Urothelium cell line (cell line): ENCODE measurements around the gene CDY2B.
"Not testable (repeated sequence)": the region's sequence is repeated elsewhere in the genome, so short reads cannot be mapped to it uniquely, and the experiment has no call there.

ENCODE experiments used
- DNase-seq: peaks from one replicate; pipeline ENCODE4 v3.0.0; 2011; ENCODE audit warnings: low spot score, mixed read lengths
- FAIRE-seq: peaks from 2 replicates; lab custom pipeline; 2011; peaks lifted over from hg19 to GRCh38; lab: Jason Lieb, UNC

CDY2B gene

GRCh38 chrY:17880120-17880519, at the start of gene CDY2B:
Gene CDY2B, minus strand, starts transcription at chrY:17880220. Its CDS starts 328 bp downstream, at chrY:17879892.
- not testable (repeated sequence) for DNase-seq

DNA sequence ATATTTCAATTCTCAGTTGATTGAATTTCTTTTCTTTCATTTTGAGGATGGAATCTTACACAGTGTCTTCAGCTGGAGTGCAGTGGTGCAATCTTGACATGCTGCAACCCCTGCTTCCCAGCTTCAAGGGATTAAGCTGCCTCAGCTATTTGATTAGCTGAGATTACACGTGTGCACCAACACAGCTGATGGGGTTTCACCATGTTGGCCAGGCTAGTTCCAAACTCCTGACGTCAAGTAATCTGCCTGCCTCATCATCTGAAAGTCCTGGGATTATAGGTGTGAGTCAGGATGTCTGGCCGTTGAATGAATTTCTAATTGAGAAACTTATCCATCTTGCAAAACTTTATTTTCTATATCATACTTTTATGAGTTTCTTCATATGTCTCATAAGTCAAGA, 28.0 kb upstream of the CDY2B start:
- not testable (repeated sequence) for FAIRE-seq, DNase-seq

More at GRCh38 chrY:17880120-17880519, at the start of gene CDY2B:
- not testable (repeated sequence) for FAIRE-seq

DNA sequence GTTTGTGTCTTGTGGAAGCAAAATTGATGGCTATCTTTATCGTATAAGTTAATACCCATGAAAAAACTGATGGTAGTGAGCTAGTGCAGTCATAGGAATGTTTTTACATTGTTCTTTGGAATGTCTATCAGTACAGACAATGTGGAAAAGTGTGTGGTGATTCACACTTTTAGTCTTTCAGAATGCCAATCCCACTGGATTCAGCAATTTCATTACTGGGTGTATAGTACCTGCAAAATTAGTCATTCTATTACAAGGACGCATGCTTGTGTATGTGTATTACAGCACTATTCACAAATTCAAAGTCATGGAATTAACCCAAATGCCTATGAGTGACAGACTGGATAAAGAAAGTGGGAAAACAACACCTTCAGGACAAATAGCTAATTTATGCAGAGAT, 27.3 kb upstream of the CDY2B start:
- FAIRE-seq, result not testable (repeated sequence)

DNA sequence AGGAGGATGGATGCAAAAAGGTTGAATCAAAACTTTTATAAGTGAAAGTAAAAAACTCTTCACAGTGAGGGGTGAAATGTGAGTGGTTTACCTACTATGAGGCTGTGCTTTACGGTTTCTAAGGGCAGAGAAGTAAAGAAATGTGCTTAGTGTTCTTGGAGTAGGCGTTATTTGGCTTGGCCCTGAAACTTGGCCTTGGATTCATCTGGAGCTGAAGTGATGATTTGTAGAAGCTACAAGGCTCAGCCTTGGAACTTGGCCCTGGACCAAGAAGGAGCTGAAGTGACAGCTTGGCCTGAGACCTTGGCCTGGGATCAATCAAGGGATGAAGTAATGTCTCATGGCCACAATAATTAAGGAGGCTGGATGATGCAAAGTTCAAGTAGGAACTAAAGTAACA, 1.7 kb upstream of the CDY2B start:
- not testable (repeated sequence) for DNase-seq, FAIRE-seq

More for the DNA sequence above, 27.3 kb upstream of the CDY2B start:
- DNase-seq, result not testable (repeated sequence)

- not testable (repeated sequence) for FAIRE-seq, DNase-seq
Observed at GRCh38 chrY:17876767-17877166, 3.3 kb downstream of the CDY2B start.

DNA sequence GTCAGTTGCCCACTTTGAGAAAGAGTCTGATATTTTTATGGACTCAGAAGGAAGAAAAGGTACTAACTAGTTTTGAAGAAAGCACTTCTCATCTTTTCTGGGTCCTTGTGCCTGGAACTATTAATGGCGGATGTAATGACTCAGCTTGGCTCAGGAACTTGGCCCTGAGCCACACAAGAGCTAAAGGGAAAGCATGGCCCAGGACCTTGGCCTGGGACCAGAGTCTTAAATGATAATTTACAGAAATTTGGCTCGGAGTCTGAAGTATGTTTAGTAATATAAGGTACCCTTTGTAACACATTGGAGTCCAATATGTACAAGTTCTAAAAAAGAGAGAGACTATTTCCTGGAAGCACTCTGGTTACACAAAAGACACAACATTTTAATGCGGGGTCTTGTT, 4.6 kb downstream of the CDY2B start:
- FAIRE-seq, result not testable (repeated sequence)

GRCh38 chrY:17871194-17871903, 8.7 kb downstream of the CDY2B start:
- not testable (repeated sequence) for FAIRE-seq, DNase-seq

More for the DNA sequence above, 4.6 kb downstream of the CDY2B start:
- DNase-seq, result not testable (repeated sequence)

DNA sequence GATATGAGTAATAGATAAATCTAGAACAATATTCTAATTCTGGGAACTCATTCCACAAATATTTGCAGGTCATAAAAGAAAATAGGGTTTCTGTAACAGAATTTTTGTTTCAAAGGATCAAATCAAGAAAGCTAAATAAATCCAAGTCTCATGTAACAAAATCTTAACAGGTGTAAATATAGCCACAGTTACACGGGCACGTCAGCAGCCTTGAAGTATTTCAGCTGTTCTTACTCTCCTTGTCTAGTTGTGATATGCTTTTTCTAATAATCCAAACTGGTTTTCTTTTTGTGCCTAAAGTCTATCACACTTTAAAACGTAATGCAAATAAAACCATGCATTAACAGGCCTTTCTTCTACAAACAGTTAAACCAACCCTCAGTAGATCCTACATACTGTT, 9.3 kb downstream of the CDY2B start:
- FAIRE-seq, result not testable (repeated sequence)

GRCh38 chrY:17867850-17868249, 12.2 kb downstream of the CDY2B start:
- FAIRE-seq, DNase-seq: not testable (repeated sequence)

More for the DNA sequence above, 9.3 kb downstream of the CDY2B start:
- not testable (repeated sequence) for DNase-seq

GRCh38 chrY:17860634-17861033, 19.4 kb downstream of the CDY2B start:
- DNase-seq, result not testable (repeated sequence)

DNA sequence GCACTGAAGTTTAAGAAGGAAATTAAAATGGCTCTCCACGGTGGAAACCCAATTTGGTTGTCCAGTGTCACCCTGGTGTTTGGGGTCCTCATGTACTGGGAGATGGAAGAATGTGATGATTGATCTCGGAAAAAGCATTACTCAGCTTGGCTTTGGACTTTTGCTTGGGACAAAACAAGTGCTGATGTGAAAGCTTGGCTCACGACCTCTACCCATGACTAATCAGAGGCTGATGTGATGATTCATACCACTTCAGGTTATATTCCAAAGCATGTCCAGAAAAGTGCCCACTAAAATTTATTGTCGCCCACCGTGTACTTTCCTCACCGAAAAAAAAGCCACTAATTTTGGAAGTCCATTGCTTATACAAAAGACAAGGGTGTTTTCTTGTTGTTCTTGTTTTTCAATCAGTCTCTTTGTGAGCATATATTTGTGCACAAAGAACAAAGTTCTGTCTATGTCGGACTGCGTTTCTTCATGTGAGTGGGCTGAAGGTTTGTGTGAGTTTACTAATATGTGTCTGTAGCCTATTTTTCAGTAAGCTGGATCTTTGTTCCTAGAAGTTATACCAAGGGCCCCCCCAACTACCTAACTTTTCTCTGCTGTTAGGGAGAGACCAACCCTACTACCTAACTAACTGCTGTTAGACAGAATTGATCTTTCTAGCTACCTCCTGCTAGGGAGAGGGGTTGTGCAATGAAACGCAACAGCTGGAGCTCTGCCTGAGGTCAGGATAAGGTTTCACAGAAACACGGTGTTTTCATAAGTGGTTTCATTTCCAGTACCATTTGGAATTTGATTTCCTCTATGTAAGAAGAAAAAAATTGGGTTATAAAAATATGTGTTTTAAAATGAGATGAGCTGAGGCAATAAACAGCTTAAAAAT, 22.8 kb downstream of the CDY2B start:
- DNase-seq, FAIRE-seq: not testable (repeated sequence)

More at GRCh38 chrY:17860634-17861033, 19.4 kb downstream of the CDY2B start:
- FAIRE-seq, result not testable (repeated sequence)

GRCh38 chrY:17856508-17856907, 23.5 kb downstream of the CDY2B start:
- DNase-seq, FAIRE-seq: not testable (repeated sequence)

DNA sequence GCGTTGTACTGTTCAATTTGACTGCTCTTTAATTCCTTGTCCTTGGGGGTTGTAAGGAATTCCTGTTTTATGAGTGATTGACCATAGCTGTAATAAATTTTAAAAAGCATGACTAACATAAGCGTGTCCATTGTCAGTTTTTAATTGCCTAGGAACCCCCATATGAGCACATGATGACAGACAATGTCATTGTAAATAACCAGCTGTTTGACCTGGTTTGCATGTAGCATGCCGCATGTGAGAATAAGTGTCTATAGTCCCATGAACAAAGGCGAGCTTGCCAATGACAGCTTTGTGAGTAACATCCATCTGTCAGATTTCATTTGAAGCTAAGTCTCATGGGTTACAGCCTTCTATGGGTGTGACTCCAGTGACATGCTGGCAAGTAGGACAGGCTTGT, 30.9 kb downstream of the CDY2B start:
- DNase-seq, FAIRE-seq: not testable (repeated sequence)

GRCh38 chrY:17832149-17832548, 47.9 kb downstream of the CDY2B start:
- DNase-seq, FAIRE-seq: not testable (repeated sequence)
